ENCODE data around the gene MED29. TPM values are rescaled to one million over a fixed set of nuclear protein-coding genes. Genes with fewer than 3 reads are reported as not detected.

MED29 gene
- total RNA-seq, 1 donor from 2014 or later, result 38.7 TPM

DNA sequence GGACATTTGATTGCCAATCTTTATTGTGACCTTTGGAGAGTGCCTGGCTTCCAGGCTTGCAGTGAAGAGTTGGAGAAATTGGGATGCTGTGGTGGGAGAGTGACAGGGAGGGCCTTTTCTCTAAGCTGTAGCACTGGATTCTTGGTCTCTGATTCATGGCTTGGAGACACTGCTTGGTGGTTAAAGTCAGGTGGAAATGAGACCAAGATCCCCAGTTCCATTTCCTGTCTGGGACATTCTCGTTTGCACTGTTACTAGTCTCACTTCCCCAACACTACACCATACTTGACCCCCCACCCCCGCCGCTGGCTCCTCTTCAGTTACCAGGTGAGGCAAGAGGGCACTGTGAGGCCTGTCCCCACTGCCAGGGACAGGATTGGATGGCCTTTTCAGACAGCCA lies 57.1 kb downstream of the MED29 start:
- DNase-seq, result no peak
- Mint-ChIP-seq H3K4me3 (peak overlapping the region; percentile 98), H3K4me1 (peaks cover 50% of the 10 kb centered on the region), H3K36me3 (ENCODE audit: low read depth) (peaks cover 61% of the 10 kb centered on the region), H3K27me3 (no peaks in the 10 kb centered on the region), H3K9me3 (no peaks in the 10 kb centered on the region), H3K27ac (peak overlapping the region; percentile 96)
- intact Hi-C loops (cut with micrococcal nuclease), result loop anchor here (1.0 to 5.0 kb wide), 3 partner anchors 18 to 384 kb away; partner anchors contain the start of genes DYRK1B and SAMD4B

DNA sequence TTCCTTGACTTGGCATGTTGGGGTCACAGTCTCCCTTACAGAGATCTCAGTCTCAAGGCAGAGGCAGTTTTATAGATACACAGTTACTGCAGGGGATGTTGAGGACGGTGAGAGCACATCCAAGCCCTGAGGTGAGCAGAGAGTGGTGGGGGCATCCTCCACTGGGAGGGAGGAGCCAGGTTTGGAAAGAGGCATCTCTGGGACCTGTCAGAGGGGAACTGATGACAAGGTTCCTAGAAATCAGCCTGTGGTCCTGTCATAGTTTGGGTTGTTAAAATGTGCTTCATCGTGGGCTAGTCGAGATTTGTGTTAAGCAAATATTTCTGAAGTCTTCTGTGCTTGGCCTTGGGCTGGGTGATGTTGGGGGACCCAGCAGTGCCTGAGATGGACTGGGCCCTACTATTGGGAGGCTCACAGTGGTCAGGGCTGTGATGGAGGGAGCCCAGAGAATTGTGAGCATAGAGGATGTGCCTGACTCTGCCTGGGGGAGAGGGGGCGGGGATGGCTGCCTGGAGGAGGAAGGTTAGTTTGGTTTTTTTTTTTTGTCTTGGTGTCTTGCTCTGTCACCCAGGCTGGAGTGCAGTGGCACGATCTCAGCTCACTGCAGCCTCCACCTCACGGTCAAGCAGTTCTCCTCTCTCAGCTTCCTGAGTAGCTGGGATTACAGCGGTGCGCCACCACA lies 58.1 kb downstream of the MED29 start:
- H3K4me3 Mint-ChIP-seq, result peak overlapping the region; percentile 80
- no peak for DNase-seq
- H3K36me3 Mint-ChIP-seq (ENCODE audit: low read depth), result peaks cover 65% of the 10 kb centered on the region
- no peaks in the 10 kb centered on the region for H3K9me3 Mint-ChIP-seq
- H3K27me3 Mint-ChIP-seq, result no peaks in the 10 kb centered on the region
- peak overlapping the region; percentile 96 for H3K27ac Mint-ChIP-seq
- intact Hi-C loops (cut with micrococcal nuclease), result loop anchor here (5.0 kb wide), 2 partner anchors 107 to 383 kb away; partner anchors contain the start of genes DYRK1B and SAMD4B
- H3K4me1 Mint-ChIP-seq, result peaks cover 51% of the 10 kb centered on the region

Other genes starting within 250 kb of the MED29 start
- not detected in 2 replicates for gene NCCRP1, start 194.4 kb upstream of the MED29 start, total RNA-seq
- not detected in 2 replicates for gene SYCN, start 187.1 kb upstream of the MED29 start, total RNA-seq
- gene IFNL3, start 146.4 kb upstream of the MED29 start, total RNA-seq, result not detected in 2 replicates
- gene IFNL4, start 142.5 kb upstream of the MED29 start, total RNA-seq, result not detected in 2 replicates
- gene IFNL2, start 123.0 kb upstream of the MED29 start, total RNA-seq, result not detected in 2 replicates
- not detected in 2 replicates for gene IFNL1, start 95.0 kb upstream of the MED29 start, total RNA-seq
- gene LRFN1, start 70.5 kb upstream of the MED29 start, total RNA-seq, result 5.0 and 5.2 TPM in 2 replicates
- gene GMFG, start 55.3 kb upstream of the MED29 start, total RNA-seq, result 328 and 330 TPM in 2 replicates
- 68.9 and 71.4 TPM in 2 replicates for gene SAMD4B, start 49.0 kb upstream of the MED29 start, total RNA-seq
- 47.1 and 50.6 TPM in 2 replicates for gene PAF1, start 272 bp upstream of the MED29 start, total RNA-seq
- 35.7 and 39.9 TPM in 2 replicates for gene ZFP36, start 15.5 kb downstream of the MED29 start, total RNA-seq
- 42.0 and 46.1 TPM in 2 replicates for gene PLEKHG2, start 21.3 kb downstream of the MED29 start, total RNA-seq
- gene RPS16, start 44.6 kb downstream of the MED29 start, total RNA-seq, result 2,597 and 2,671 TPM in 2 replicates
- gene SUPT5H, start 54.2 kb downstream of the MED29 start, total RNA-seq, result 186 and 187 TPM in 2 replicates
- gene TIMM50, start 89.5 kb downstream of the MED29 start, total RNA-seq, result 141 and 143 TPM in 2 replicates
- 2.2 TPM in 2 replicates for gene DLL3, start 107.6 kb downstream of the MED29 start, total RNA-seq
- not detected in 2 replicates for gene SELENOV, start 123.8 kb downstream of the MED29 start, total RNA-seq
- gene EID2B, start 141.5 kb downstream of the MED29 start, total RNA-seq, result 3.4 and 3.6 TPM in 2 replicates
- 17.2 and 17.6 TPM in 2 replicates for gene EID2, start 148.8 kb downstream of the MED29 start, total RNA-seq
- gene LGALS13, start 211.1 kb downstream of the MED29 start, total RNA-seq, result not detected in 2 replicates

Measured in activated CD4-positive, alpha-beta T cell treated with anti-CD3 and anti-CD28 coated beads, Interleukin-2, amount 10 ng/mL, durations not matched to agents 24 days and 14 days (primary cell).